ENCODE measurements around the gene CENPH.
A peak's percentile ranks its signal among the peaks of the same experiment; 100 is the strongest.
"Not testable (repeated sequence)": the region's sequence is repeated elsewhere in the genome, so short reads cannot be mapped to it uniquely, and the experiment has no call there.

Gene CENPH, protein sequence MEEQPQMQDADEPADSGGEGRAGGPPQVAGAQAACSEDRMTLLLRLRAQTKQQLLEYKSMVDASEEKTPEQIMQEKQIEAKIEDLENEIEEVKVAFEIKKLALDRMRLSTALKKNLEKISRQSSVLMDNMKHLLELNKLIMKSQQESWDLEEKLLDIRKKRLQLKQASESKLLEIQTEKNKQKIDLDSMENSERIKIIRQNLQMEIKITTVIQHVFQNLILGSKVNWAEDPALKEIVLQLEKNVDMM

GRCh38 chr5:69189162-69190086 is at the start of gene CENPH:
CENPH (plus strand) TSS chr5:69189583; CDS start chr5:69189635, 52 bp downstream.
- peak; percentile 84 for DNase-seq

DNA sequence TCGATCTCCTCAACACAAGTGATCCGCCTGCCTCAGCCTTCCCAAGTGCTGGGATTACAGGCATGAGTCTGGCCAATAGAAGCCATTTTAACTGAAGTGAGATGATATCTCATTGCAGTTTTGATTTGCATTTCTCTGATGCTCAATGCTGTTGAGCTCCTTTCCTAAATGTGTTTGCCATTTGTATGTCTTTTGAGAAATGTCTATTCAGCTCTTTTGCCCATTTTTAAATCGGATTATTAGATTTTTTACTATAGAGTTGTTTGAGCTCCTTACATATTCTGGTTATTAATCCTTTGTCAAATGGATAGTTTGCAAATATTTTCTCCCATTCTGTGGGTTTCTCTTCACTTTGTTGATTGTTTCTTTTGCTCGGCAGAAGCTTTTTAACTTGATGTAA is 49.1 kb upstream of the CENPH start:
- DNase-seq: not testable (repeated sequence)

DNA sequence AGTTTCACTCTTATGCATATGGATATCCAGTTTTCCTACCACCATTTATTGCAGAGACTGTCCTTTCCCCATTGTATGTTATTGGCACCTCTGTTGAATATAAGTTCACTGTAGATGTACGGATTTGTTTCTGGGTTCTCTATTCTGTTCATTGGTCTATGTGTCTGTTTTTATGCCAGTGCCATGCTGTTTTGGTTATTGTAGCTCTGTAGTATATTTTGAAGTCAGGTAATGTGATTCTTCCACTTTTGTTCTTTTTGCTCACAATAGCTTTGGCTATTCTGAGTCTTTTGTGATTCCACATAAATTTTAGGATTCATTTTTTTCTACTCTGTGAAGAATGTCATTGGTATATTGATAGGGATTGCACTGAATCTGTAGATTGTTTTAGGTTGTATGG is 48.6 kb upstream of the CENPH start:
- no peak for DNase-seq

DNA sequence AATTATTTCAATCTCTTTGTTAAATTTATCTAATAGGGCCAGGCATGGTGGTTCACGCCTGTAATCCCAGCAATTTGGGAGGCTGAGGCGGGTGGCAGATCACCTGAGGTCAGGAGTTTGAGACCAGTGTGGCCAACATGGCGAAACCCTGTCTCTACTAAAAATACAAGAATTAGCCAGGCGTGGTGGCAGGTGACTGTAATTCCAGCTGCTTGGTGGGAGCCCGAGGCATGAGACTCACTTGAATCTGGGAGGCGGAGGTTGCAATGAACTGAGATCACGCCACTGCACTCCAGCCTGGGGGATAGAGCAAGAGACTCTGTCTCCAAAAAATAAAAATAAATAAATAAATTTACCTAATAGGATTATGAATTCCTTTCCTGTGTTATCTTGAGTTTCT is 40.8 kb upstream of the CENPH start:
- DNase-seq: not testable (repeated sequence)

- DNase-seq: no peak
These were observed 40.3 kb upstream of the CENPH start for GRCh38 chr5:69148981-69149675.

- no peak for DNase-seq
These were observed 39.7 kb upstream of the CENPH start for GRCh38 chr5:69149676-69150010.

- DNase-seq: no peak
These were observed 36.7 kb upstream of the CENPH start for GRCh38 chr5:69152731-69153130.

GRCh38 chr5:69156456-69156855 is 32.9 kb upstream of the CENPH start:
- no peak for DNase-seq

DNA sequence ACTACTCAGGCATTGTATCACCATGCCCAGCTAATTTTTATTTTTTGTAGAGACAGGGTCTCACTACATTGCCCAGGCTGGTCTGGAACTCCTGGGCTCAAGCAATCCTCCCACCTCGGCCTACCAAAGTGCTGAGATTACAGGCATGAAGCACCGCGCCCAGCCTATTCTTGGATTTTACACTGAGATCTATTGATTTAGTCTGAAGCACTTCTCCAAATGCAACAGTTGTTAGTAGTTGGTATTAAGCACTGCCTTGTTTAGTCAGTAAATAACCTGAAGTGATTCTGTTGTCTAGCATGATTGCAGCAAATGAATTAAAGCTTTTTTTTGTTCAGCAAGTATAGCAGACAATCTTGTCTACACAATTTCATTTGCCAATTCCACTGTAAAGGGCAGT is 31.3 kb upstream of the CENPH start:
- DNase-seq: no peak

- no peak for DNase-seq
These were observed 28.7 kb upstream of the CENPH start for GRCh38 chr5:69160651-69161050.

- peak; percentile 98 for DNase-seq
These were observed 22.5 kb upstream of the CENPH start, which contains the start of gene CCNB1 for GRCh38 chr5:69166686-69167492. CCNB1 (plus strand) TSS chr5:69167150; CDS start chr5:69167263, 113 bp downstream.

DNA sequence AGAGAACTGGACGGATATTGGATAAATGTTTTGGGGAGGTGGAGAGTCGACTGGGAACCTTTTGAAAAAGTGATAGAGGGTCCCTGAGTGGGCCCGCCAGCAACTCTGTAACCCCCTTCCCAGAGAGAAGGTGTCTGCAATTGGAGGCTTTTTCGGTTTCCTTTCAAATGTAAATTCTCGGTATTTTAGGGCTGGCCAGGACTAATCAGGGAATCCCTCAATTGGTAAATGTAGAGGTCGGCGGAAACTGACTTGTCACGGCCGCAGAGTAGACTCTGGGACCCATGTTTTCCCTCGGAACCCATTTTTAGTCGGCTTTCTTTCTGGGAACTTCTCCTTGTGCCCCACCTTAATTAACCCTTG is 21.9 kb upstream of the CENPH start:
- DNase-seq: no peak

DNA sequence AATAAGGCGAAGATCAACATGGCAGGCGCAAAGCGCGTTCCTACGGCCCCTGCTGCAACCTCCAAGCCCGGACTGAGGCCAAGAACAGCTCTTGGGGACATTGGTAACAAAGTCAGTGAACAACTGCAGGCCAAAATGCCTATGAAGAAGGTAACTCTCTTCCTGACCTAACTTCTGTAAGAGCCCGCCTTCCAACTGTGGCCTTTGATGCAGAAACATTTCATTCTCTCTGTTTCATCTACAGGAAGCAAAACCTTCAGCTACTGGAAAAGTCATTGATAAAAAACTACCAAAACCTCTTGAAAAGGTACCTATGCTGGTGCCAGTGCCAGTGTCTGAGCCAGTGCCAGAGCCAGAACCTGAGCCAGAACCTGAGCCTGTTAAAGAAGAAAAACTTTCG is 21.5 kb upstream of the CENPH start:
- DNase-seq: no peak

GRCh38 chr5:69170495-69170894 is 18.9 kb upstream of the CENPH start:
- no peak for DNase-seq

DNA sequence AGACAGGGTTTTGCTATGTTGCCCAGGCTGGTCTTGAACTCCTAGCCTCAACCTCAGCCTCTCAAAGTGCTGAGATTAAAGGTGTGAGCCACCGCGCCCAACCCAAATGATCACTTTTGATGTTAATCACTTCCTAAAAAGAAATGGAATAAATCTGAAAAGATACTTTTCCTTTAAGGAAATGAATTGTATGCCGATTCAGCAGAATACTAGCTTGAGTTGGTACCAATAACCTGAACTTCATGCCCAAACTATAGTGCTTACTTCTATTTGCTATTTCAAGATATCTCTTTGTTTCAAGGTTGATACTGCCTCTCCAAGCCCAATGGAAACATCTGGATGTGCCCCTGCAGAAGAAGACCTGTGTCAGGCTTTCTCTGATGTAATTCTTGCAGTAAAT is 18.4 kb upstream of the CENPH start:
- no peak for DNase-seq

GRCh38 chr5:69181659-69182293 is 7.6 kb upstream of the CENPH start:
- DNase-seq: not testable (repeated sequence)

GRCh38 chr5:69184621-69185020 is 4.8 kb upstream of the CENPH start:
- DNase-seq: no peak

GRCh38 chr5:69187342-69187741 is 2.0 kb upstream of the CENPH start:
- DNase-seq: no peak

DNA sequence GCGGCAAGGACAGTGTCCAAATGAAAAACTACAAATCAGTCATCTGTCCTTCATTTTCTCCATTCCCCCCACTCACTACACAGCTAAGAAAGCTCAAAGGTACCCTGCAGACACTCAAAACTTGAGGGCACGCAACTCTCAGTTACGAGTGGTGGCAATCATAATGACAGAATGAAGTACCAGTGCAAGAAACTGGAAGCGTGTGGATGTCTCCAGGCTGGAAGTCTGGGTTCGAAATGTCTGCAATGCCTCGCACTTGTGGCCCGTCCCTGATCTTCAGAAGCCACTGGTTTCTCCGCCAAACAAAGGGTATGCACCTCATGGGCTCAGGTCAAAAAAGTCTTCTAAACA is 597 bp upstream of the CENPH start:
- no peak for DNase-seq

DNA sequence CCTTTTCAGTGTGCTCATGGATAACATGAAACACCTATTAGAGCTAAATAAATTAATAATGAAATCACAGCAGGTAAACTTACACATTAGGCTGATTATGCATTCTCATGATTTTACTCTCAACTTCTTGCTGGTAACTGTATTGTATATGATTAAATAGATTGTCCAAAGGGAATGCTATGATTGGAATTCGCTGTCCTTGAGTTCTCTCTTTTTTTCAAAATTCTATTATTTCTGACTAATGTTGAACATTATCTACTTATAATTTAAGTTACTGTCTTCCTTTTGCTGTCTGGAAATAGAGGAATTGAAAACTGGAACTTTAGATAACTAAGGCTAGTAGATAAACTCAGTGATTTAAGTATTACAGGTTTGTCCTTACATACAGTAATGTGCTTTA is 13.1 kb downstream of the CENPH start:
- DNase-seq: no peak

- DNase-seq: no peak
These were observed 17.3 kb downstream of the CENPH start for GRCh38 chr5:69206528-69207190.

GRCh38 chr5:69209602-69210001 is 20.2 kb downstream of the CENPH start:
- no peak for DNase-seq
